Limb (tissue), 2 donors: ENCODE measurements around the gene FAF2.
"Not testable (repeated sequence)": the region's sequence is repeated elsewhere in the genome, so short reads cannot be mapped to it uniquely, and the experiment has no call there.

Experiments used
- DNase-seq, 2 donors: peaks; one replicate each; pipeline ENCODE4 v3.0.0-alpha.2; 2016; ENCODE audit errors: extremely low spot score in 2 of 2

The FAF2 gene

DNA sequence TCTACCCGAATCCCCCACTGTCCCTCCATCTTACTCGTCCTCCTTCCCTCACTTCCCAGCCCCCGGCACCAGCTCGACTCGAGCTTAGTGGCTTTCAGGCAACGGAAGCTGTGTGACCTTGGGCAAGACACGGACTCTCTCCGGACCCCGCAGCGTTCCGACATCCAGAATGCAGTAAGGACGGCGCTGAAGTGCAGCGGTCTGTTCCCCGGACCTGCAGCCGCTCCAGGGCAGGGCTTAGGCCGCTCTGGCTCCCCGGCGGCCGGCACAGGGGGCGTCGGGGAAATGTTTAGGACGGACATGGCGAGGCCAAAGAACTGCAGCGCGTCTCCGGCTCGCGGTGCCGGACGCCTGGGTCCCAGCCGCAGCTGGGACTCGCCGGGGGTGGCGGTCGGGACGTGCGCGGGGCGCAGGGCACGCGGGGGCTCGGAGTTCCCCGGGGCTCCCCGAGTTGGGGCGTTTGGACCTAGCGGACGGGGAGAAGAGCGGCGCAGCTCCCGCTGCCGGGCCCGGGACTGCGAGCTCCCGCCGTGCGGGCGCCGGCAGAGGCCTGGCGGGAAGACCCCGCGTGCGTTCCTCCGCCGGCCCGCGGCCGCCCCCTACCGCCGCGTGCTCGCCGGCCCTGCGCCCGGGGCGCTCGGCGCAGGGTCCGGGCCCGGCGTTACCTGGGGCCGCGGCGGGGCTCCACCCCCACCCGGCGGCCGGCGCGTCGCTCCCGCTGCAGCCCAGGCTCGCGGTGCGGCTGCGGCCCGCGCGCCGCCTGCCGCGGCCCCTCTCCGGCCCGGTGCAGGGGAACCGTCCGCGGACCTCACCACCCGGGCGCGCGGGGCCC is 94.6 kb downstream of the FAF2 start:
- DNase-seq = peak in 1 of 2 donors; percentile 68

DNA sequence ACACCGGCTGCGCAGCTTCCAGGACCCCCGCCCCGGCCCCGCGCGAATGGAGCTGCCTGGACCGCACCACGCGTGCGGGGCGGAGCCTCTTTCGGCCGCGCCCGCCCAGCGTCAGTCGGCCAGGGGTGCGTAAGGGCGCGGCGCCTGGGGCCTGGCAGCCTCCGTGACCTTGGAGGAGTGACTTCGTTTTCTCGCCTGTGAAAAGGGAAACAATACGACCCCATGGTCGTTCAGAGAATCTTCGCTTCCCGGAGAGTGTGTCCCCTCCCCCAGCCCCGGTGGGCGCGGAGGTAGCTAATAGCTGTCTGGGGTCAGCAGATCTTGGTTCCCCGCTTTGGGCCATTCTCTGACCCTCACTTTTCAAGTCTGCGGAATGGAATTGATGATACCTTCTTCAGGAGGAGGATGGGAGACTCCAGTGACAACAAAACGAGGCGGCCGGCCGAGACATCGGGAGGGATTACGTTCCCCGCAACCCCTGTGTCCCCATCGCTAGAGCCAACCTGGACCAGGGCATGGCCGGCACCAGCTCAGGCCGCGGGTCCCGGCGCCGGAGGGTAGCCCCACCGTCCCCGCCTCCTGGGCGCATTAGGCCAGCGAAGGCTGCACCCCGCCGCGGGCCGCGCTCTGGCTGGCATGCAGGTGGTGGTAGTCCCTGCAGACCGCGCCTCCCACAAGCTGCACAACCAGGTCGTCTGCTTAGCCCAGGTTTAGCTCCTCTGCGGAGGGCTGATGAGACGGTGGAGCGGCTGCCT is 95.4 kb downstream of the FAF2 start:
- DNase-seq = peak in 1 of 2 donors; percentile 83

DNA sequence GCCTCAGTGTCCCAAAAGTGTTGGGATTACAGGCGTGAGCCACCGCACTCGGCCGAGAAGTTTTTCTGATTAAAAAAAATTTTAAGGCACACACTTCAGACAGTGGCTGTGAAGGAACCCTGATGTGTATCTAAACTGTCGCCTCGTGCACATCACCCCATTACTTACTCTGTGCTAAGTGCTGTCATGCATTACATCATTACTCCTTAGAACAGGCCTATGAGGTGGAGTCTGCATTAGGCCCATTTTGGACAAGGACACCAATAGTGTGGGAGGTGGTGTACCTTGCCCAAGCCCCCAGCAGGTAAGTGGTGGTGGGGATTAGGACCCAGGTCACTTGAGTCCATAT is 97.2 kb downstream of the FAF2 start:
- no peak for DNase-seq

DNA sequence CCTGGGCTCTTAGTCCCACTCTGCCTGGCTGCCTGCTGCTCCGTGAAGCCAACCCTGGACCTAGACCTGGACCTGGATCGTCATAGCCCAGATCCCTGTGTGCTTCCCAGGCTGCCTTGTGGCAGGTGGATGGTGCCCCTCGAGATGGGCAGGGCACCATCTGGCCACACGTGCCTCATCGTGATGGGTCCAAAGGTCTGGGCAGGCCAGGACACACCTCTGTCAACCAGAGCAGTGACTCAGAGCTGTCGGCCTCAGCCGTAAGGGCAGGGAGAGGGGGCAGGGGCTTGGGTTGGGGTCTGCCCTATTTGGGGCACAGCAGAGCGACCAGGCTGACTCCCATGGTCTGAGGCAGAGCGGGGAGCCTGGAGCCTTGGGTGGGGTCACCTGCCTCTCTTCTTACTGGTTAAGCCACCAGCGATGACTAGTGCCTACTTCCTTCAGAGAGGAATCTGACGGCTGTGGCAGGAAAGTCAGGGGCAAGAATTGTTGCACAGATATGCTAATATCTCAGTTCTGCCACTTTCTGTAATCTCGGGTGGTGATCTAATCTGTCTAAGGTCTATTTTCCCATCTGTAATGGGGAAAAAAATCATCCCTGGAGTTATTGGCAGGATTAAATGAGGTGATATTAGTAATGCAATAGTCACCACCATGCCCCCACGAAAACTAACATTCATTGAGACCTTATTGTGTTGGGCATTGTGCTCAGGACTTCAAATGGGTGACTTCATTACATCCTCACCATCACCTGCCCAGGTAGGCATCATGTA is 97.7 kb downstream of the FAF2 start:
- DNase-seq = no peak

DNA sequence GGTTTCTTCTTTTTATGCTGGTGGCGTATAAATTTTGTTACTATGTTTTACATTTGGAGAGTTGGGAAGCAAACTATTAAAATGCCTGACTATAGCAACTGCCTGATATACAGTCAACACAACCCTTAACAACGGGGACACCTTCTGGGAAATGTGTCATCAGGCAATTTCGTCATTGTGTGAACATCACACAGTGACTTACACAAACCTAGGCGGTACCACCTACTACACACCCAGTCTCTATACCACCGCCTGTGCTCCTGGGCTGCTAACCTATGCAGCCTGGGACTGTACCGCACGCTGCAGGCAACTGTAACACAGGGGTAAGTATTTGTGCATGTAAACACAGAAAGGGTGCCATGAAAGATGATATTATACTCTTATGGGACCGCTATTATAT is 99.6 kb downstream of the FAF2 start:
- DNase-seq = no peak

DNA sequence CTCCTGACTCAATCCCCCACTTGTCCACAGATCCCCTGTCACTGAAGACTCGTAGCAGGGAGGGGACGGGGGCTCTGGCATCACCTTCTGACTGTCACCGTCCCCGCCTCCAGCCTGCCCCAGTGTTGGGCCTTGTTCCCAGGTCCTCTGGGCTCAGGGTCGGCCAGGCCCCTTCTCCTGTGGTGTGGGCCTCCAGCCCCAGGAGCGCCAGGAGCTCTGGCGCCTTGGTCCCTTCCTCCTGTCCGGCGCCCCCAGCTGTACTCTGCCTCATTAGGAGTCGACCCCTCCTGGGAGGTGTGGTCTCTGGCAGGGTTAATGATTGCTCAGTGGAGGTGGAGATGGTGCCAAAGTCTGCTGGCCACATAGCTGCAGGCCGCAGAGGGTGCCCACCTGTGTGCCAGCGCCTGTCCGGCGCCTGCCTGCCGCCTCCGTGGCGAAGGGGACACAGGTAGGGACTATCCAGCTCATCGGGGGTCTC is 100.8 kb downstream of the FAF2 start, which contains the start of gene CDHR2:
TSS of gene CDHR2 (plus strand) at position 376 of the 478 bp plus-strand sequence. CDS start 16,011 bp downstream, outside the sequence.
- no peak for DNase-seq

DNA sequence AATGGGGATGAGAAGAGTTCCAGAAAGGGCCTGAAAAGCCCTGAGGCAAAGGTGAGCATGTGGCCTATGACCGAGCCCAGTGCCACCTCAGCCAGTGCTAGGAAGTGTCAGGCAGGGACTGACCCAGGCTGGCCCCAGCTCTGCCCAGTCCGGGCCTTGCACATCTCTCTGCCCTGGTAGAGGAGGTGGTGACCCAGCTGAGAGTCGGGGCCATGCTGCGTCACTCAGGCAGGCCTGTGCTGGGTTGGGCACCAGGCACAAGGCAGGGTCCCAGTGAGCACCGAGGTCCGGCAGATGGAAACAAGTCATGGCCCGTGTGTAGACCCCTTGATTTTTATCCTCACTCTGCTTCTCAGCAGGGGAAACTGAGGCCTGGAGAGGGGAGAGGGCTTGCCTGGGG is 101.7 kb downstream of the FAF2 start:
- no peak for DNase-seq

DNA sequence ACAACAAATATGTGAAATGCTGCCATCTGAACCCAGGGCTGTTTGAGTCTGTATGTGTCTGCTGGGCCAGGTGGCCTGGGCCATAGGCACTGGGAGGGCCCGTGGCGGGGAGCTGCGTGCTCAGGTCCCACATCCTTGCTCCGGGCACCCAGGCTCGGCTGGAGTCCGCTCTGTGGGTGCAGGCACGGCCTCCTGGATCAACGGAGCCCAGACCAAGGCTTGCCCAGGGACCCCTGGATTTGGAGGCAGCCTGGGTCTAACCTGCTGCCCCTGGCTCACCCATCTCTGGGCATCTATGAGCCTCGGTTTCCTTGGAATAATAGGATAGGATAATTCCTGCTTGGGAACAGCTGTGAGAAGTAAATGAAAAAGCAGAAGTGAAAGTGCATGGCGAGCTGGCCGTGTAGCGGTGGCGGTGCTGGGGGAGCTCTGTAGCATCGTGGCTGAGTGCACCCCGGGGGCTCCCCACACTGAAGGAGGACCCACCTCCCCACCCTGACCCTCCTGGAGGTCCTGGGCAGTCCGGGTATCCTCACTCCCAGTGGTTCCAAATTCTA is 102.2 kb downstream of the FAF2 start:
- no peak for DNase-seq

DNA sequence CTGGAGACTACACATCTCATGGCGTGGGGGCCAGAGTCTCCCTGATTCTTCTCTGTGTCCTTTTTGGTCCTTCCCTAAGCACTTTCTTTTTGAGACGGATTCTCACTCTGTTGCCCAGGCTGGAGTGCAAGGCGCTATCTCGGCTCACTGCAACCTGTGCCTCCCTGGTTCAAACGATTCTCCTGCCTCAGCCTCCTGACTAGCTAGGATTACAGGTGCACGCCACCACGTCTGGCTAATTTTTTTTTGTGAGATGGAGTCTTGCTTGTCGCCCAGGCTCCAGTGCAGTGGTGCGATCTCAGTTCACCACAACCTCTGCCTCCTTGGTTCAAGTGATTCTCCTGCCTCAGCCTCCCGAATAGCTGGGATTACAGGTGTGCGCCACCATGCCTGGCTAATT is 102.8 kb downstream of the FAF2 start:
- DNase-seq = not testable (repeated sequence)

DNA sequence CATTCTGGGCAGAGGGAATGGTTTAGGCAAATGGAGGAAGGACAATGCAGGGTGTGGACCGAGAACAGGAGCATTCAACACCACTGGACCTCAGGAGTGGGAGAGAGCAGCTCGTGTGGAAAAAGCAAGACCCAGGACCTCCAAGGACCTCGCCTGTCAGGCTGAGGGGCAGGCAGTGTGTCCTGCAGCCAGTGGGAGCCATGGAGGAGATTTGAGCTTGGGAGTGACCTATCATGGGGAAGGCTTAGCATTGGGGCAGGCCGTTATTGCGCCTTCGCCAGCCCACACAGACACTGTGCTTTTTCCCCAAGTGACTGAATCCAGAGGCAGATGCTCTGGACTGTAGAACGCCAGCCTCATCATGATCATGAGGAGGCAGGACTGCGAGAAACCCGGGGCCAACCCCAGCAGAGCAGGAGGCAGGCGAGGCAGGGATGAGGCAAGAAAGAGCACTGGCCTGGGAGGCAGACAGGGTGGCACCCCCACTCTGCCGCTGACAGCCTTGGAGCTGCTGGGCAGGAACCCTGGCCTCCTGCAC is 104.2 kb downstream of the FAF2 start:
- no peak for DNase-seq

DNA sequence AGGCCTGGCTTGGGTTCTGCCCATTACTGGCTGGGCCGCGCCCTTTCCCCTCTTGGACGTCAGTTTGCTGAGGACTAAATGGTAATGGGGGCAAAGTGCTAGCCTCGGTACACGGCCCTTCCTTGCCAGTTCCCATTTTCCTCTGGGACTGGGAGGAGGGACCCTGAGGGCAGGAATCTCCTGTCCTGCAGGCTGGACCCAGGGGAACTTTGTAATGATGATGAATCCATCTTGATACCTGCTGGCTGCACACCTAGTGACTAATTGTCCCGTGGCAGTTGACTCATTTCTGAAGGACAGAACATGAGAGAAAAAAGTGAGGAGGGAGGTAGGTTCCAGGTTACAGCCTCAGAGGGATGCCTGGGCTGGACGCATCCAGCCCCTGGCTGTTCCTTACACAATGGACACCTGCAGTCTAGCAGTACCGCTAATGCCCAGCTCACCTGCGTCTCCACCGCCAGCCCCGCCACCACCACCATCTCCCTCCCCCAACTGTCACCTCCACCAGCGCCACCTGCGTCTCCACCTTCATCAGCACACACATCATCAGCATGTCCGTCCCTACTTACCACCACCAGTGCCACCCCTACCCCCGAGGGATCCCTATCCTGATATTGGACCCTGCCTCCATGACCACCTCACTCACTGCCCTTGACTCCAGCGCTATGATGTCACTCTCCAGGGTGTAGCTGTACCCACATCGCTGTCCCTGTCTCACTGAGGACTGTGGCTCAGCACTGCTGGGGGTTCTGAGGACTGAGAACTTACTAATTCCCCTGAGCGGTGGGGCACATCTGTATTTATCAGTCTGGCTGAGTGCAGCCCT is 105.3 kb downstream of the FAF2 start:
- DNase-seq = no peak

DNA sequence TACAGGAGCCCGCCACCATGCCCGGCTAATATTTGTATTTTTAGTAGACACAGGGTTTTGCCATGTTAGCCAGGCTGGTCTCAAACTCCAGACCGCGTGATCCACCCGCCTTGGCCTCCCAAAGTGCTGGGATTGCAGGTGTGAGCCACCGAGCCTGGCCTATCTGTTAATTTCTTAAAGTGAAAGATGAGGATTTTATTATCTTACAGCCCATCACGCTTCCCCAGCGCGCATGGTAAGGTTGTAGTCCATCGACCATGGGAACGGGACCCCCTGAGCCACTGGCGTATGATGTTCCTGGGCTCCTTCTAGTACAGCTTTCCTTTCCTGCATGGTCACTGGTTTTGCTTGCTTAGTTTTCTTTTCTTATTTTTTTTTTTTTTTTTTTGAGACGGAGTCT is 109.7 kb downstream of the FAF2 start:
- no peak for DNase-seq
